ENCODE results near the gene LMX1B. TPM values are rescaled to one million over a fixed set of nuclear protein-coding genes. Genes with fewer than 3 reads are reported as not detected.

Gene LMX1B
- total and polyA plus RNA-seq, 11 donors = 0.15 to 1.1 (median 0.39) TPM

GRCh38 chr9:126621061-126621918, 7.6 kb downstream of the LMX1B start:
- Histone ChIP-seq H3K4me3 (no peak overlapping the region), H3K36me3 (no peaks in the 10 kb centered on the region), H3K27me3 (peaks cover 54 to 100% (median 97%) of the 10 kb centered on the region in 9 donors), H3K9me3 (no peaks in the 10 kb centered on the region), H3K4me1 (peaks cover 0 to 35% (median 11%) of the 10 kb centered on the region in 12 donors), H3K27ac (no peak overlapping the region)
- 22 to 37% (median 26%) methylated on average over 15 of the region's 15 CpGs for WGBS, 4 donors
- DNase-seq (no peak), ATAC-seq (no peak)
- intact Hi-C loops (cut with DNase I) = no loop called here
- TF ChIP-seq POLR2A (IDR thresholded peaks at IDR 0.05) (no peak), CTCF (IDR thresholded peaks at IDR 0.05) (no peak)

- intact Hi-C loops (cut with DNase I) = no loop called here
- ATAC-seq (no peak), DNase-seq (no peak)
- H3K9me3 ChIP-seq = no peaks in the 10 kb centered on the region
- no peak overlapping the region for H3K27ac ChIP-seq
- peaks cover 55 to 100% (median 96%) of the 10 kb centered on the region in 9 donors for H3K27me3 ChIP-seq
- H3K4me3 ChIP-seq = no peak overlapping the region
- TF ChIP-seq POLR2A (IDR thresholded peaks at IDR 0.05) = no peak
- TF ChIP-seq CTCF (IDR thresholded peaks at IDR 0.05) = no peak
- WGBS, 4 donors = 24 to 42% (median 29%) methylated on average over 17 to 18 of the region's 18 CpGs
- H3K36me3 ChIP-seq = no peaks in the 10 kb centered on the region
- peaks cover 0 to 42% (median 13%) of the 10 kb centered on the region in 12 donors for H3K4me1 ChIP-seq
These were observed 8.4 kb downstream of the LMX1B start for GRCh38 chr9:126621919-126622735.

- WGBS, 4 donors = 26 to 43% (median 33%) methylated on average over 4 to 9 of the region's 9 CpGs
- DNase-seq = no peak
- H3K27ac ChIP-seq = no peak overlapping the region
- no peak overlapping the region for H3K4me3 ChIP-seq
- peaks cover 0 to 39% (median 13%) of the 10 kb centered on the region in 12 donors for H3K4me1 ChIP-seq
- H3K27me3 ChIP-seq = peaks cover 58 to 100% (median 98%) of the 10 kb centered on the region in 9 donors
- no peaks in the 10 kb centered on the region for H3K36me3 ChIP-seq
- TF ChIP-seq POLR2A (IDR thresholded peaks at IDR 0.05) = no peak
- TF ChIP-seq CTCF (IDR thresholded peaks at IDR 0.05) = no peak
- H3K9me3 ChIP-seq = no peaks in the 10 kb centered on the region
- ATAC-seq = no peak
- intact Hi-C loops (cut with DNase I) = no loop called here
These were observed 9.6 kb downstream of the LMX1B start for GRCh38 chr9:126623314-126623666.
